SW 1271 (cell line): ENCODE results near the gene C6orf15.
"Not testable (repeated sequence)": the region's sequence is repeated elsewhere in the genome, so short reads cannot be mapped to it uniquely, and the experiment has no call there.

Experiments used
- DNase-seq, 2 experiments: peaks; one replicate each; lab custom pipeline; 2025; lab: John Stamatoyannopoulos, UW

The C6orf15 gene

GRCh38 chr6:31067891-31068668 is 44.3 kb downstream of the C6orf15 start:
- not testable (repeated sequence) for DNase-seq

- not testable (repeated sequence) for DNase-seq
These were observed 45.3 kb downstream of the C6orf15 start for GRCh38 chr6:31067028-31067427.

GRCh38 chr6:31065556-31065955 is 46.8 kb downstream of the C6orf15 start:
- no peak for DNase-seq

- DNase-seq, result no peak
These were observed 48.4 kb downstream of the C6orf15 start for GRCh38 chr6:31063906-31064435.
